NCI-H69 (cell line): ENCODE data around the gene ABCC10.

Experiments
- DNase-seq: peaks from one replicate; lab custom pipeline; 2025; lab: John Stamatoyannopoulos, UW

ABCC10 gene

GRCh38 chr6:43471399-43471798 is 44.1 kb downstream of the ABCC10 start:
- DNase-seq, result no peak

GRCh38 chr6:43472515-43472914 is 45.2 kb downstream of the ABCC10 start:
- DNase-seq, result no peak

- DNase-seq, result peak; percentile 80
These were observed 48.2 kb downstream of the ABCC10 start for GRCh38 chr6:43475516-43475915.

GRCh38 chr6:43476746-43477145 is 49.4 kb downstream of the ABCC10 start:
- DNase-seq, result no peak

- DNase-seq, result peak; percentile 97
These were observed 50.1 kb downstream of the ABCC10 start, which contains the start of gene TJAP1 for GRCh38 chr6:43477235-43478007. Gene TJAP1 (plus strand): TSS chr6:43477570. CDS start chr6:43499002, 21,432 bp downstream.

GRCh38 chr6:43478008-43478372 is 50.6 kb downstream of the ABCC10 start:
- no peak for DNase-seq

GRCh38 chr6:43481075-43481474 is 53.7 kb downstream of the ABCC10 start:
- no peak for DNase-seq

- no peak for DNase-seq
These were observed 54.4 kb downstream of the ABCC10 start for GRCh38 chr6:43481591-43482236.

- no peak for DNase-seq
These were observed 61.4 kb downstream of the ABCC10 start for GRCh38 chr6:43488667-43489276.

- DNase-seq, result no peak
These were observed 62.1 kb downstream of the ABCC10 start for GRCh38 chr6:43489277-43490072.

GRCh38 chr6:43490523-43490939 is 63.2 kb downstream of the ABCC10 start:
- no peak for DNase-seq

GRCh38 chr6:43491750-43492661 is 64.7 kb downstream of the ABCC10 start:
- peak; percentile 17 for DNase-seq

- no peak for DNase-seq
These were observed 65.3 kb downstream of the ABCC10 start for GRCh38 chr6:43492673-43493072.

- DNase-seq, result no peak
These were observed 65.9 kb downstream of the ABCC10 start for GRCh38 chr6:43493230-43493629.

- DNase-seq, result no peak
These were observed 66.5 kb downstream of the ABCC10 start for GRCh38 chr6:43493833-43494232.

GRCh38 chr6:43494321-43494720 is 67.0 kb downstream of the ABCC10 start:
- no peak for DNase-seq

GRCh38 chr6:43494766-43495165 is 67.4 kb downstream of the ABCC10 start:
- no peak for DNase-seq

- DNase-seq, result peak; percentile 40
These were observed 68.1 kb downstream of the ABCC10 start for GRCh38 chr6:43495409-43495941.

- peak; percentile 27 for DNase-seq
These were observed 69.2 kb downstream of the ABCC10 start for GRCh38 chr6:43496370-43497128.

GRCh38 chr6:43497129-43497396 is 69.7 kb downstream of the ABCC10 start:
- DNase-seq, result no peak
